CD4-positive, alpha-beta T cell treated with Interleukin-17A for 1 hour (primary cell): ENCODE results near the gene EFCAB11.

Source experiments
- DNase-seq: peaks from one replicate; pipeline ENCODE4 v3.0.0-alpha.2; 2020

EFCAB11 gene

GRCh38 chr14:89861630-89862029 is 92.9 kb downstream of the EFCAB11 start:
- no peak for DNase-seq

GRCh38 chr14:89858089-89858488 is 96.4 kb downstream of the EFCAB11 start:
- DNase-seq = no peak

- no peak for DNase-seq
Measured at GRCh38 chr14:89856871-89857345, 97.6 kb downstream of the EFCAB11 start.

- no peak for DNase-seq
Measured at GRCh38 chr14:89855961-89856656, 98.4 kb downstream of the EFCAB11 start.

- no peak for DNase-seq
Measured at GRCh38 chr14:89853936-89854693, 100.4 kb downstream of the EFCAB11 start.

GRCh38 chr14:89851106-89851505 is 103.4 kb downstream of the EFCAB11 start:
- no peak for DNase-seq

GRCh38 chr14:89849931-89850330 is 104.6 kb downstream of the EFCAB11 start:
- DNase-seq = no peak

- no peak for DNase-seq
Measured at GRCh38 chr14:89848165-89848564, 106.4 kb downstream of the EFCAB11 start.

GRCh38 chr14:89845346-89845745 is 109.2 kb downstream of the EFCAB11 start:
- DNase-seq = no peak

- no peak for DNase-seq
Measured at GRCh38 chr14:89844508-89844907, 110.0 kb downstream of the EFCAB11 start.

GRCh38 chr14:89842837-89843236 is 111.7 kb downstream of the EFCAB11 start:
- DNase-seq = no peak

GRCh38 chr14:89841851-89842250 is 112.7 kb downstream of the EFCAB11 start:
- no peak for DNase-seq

- no peak for DNase-seq
Measured at GRCh38 chr14:89836830-89837469, 117.6 kb downstream of the EFCAB11 start.

- DNase-seq = no peak
Measured at GRCh38 chr14:89833661-89834060, 120.9 kb downstream of the EFCAB11 start.

GRCh38 chr14:89833120-89833532 is 121.4 kb downstream of the EFCAB11 start:
- DNase-seq = no peak

GRCh38 chr14:89828471-89829165 is 125.9 kb downstream of the EFCAB11 start:
- no peak for DNase-seq

GRCh38 chr14:89827265-89827664 is 127.3 kb downstream of the EFCAB11 start:
- no peak for DNase-seq

- DNase-seq = no peak
Measured at GRCh38 chr14:89826596-89826995, 127.9 kb downstream of the EFCAB11 start.

- DNase-seq = no peak
Measured at GRCh38 chr14:89823743-89824142, 130.8 kb downstream of the EFCAB11 start.

GRCh38 chr14:89814126-89814525 is 140.4 kb downstream of the EFCAB11 start:
- DNase-seq = no peak

- no peak for DNase-seq
Measured at GRCh38 chr14:89813617-89814031, 140.9 kb downstream of the EFCAB11 start.

- no peak for DNase-seq
Measured at GRCh38 chr14:89811954-89812575, 142.5 kb downstream of the EFCAB11 start.

- DNase-seq = no peak
Measured at GRCh38 chr14:89810101-89810500, 144.4 kb downstream of the EFCAB11 start.
